HTERT RPE-1 (cell line): Measurements from ENCODE around the gene CD48.

Source experiments
- in situ Hi-C: fragments of 300-500 bp; cut with MboI; formaldehyde crosslinking; loops from 4 replicates; pipeline ENCODE4 v1.14.3; 2020; ENCODE audit warnings: low sequenced_read_pairs

CD48 gene, protein sequence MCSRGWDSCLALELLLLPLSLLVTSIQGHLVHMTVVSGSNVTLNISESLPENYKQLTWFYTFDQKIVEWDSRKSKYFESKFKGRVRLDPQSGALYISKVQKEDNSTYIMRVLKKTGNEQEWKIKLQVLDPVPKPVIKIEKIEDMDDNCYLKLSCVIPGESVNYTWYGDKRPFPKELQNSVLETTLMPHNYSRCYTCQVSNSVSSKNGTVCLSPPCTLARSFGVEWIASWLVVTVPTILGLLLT

DNA sequence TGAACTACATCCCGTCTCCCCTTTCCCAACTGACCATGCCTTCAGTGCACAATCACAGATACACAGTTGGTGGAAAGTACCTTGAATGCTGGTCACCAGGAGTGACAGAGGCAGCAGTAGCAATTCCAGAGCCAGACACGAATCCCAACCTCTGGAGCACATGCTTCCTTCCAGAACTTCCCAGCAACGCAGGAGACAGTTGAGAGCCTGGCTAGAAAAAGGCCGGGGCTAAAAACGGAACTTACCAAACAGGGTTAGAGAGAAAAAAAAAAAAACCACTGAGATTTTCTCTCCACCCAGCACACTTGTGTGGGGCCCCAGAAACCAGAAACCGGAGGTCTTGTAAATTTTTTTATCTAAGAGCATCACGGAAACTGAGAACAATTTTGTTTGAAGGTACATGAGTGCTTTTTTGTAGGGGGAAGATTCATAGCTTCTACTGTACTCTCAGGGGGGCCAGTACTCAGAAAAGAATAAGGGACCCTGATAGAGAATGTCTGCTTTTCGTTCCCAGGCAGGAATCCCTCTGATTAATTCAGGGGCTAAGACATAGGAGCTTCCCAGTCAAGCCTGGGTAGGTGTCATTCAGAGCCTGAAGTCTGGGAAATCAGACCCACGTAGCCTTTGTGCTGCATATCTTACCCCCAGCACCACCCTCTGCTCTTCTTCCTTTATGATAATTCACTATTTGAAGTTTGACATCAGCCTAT, at the start of gene CD48:
TSS of gene CD48 (minus strand) at position 221 of the 710 bp plus-strand sequence. CDS start at position 162, 59 bp downstream.
- in situ Hi-C loops = no loop called here

GRCh38 chr1:160761046-160761445, 49.4 kb upstream of the CD48 start:
- in situ Hi-C loops = no loop called here

DNA sequence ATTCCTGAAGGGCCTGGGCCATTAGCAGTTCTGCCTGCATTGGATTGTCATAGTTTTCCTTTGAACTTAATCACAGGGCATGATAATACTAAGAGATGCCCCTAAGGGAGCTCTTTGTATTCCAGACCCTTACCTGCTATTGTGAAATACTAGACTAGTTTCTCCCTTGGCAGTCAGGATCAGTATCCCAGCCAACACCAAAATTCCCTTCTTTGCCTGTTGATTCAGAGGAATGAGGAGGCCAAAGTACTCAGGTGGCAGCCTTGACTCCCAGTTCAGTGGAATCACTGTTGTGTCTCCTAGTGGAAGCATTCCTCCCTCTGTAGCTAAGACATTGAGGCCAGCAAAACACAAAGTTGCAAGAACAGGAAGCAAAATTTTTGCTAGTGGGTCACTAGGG, 48.1 kb upstream of the CD48 start:
- in situ Hi-C loops = no loop called here

GRCh38 chr1:160758521-160758920, 46.9 kb upstream of the CD48 start:
- in situ Hi-C loops = no loop called here

- in situ Hi-C loops = no loop called here
These were observed 45.2 kb upstream of the CD48 start for GRCh38 chr1:160756849-160757201.

- in situ Hi-C loops = no loop called here
These were observed 44.6 kb upstream of the CD48 start for GRCh38 chr1:160755911-160756848.

GRCh38 chr1:160755461-160755860, 43.8 kb upstream of the CD48 start:
- in situ Hi-C loops = no loop called here

- in situ Hi-C loops = no loop called here
These were observed 42.0 kb upstream of the CD48 start for GRCh38 chr1:160753594-160753993.

GRCh38 chr1:160752924-160753323, 41.3 kb upstream of the CD48 start:
- in situ Hi-C loops = no loop called here

DNA sequence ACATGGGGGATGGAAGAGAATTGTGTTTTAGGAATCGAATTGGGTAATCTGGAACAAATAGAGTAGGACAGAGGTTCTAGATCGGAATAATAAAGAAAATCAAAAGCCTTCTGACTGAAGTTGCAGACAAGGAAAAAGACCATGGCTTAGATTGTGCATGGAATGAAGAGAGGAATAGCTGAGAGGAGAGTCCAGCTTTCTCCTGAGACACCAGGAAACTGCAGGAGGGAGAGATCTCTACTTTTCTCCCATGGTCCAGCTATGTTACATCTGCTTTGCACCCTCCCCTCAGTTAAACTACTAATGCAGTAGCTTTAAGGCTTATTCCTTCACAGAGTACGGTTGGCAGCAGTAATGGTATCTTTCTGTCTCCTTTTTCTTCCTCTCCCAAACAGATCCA, 40.8 kb upstream of the CD48 start:
- in situ Hi-C loops = no loop called here

DNA sequence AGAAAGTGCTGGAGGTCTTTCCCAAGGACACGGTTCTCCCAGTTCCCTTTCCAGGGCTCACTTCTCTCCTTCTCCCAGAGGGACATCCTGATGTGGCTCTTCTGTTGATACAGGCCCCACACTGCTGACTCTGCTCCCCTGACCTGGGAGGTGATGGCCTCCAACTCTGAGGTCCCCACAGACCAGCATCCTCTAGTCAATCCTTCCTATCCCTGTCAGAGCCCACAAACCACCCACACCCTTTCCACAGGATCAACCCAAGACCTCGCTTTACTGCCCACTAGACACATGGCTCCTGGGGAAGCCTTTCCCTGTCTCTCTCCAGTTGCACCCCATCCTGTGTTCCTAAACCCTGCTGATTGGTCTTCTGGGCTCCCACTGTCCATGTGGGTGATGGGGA, 39.0 kb upstream of the CD48 start:
- in situ Hi-C loops = no loop called here

DNA sequence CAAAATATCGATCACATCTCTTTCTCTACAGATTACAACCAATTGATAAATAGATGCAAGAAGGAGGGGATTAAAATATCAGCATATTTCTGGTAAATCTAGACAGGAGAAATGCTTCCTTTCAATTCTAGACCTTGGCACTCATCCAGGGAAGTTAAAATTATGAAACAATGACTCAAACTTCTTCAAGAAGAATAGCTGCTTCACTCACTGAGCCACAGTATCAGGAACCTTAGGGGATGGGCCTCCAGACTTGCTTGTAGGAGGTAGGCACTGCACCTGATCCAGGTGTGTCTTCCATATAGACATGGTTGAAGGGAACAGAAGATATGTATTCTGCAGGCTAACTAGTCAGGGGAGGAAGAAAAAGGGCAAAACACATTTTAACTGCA, 37.3 kb upstream of the CD48 start:
- in situ Hi-C loops = no loop called here

DNA sequence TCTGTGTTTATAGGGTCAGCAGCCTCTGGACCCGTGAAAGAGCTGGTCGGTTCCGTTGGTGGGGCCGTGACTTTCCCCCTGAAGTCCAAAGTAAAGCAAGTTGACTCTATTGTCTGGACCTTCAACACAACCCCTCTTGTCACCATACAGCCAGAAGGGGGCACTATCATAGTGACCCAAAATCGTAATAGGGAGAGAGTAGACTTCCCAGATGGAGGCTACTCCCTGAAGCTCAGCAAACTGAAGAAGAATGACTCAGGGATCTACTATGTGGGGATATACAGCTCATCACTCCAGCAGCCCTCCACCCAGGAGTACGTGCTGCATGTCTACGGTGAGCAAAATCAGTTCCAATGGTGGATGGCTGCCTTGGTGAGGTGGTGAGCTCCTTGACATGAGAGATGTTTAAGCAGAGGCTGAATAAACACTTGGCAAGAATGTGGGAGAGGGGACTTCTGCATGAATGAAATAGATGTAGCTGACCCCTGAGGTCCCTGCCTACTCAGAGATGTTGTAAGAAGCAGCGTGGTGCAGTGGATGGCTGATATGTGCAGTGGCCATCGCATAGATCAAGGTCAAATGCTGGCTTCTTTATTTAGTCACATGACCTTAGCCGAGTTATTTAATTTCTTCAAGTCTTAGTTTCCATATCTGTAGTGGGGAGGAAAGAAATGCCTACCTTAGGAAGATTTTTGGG, 36.7 kb upstream of the CD48 start:
- in situ Hi-C loops = no loop called here

DNA sequence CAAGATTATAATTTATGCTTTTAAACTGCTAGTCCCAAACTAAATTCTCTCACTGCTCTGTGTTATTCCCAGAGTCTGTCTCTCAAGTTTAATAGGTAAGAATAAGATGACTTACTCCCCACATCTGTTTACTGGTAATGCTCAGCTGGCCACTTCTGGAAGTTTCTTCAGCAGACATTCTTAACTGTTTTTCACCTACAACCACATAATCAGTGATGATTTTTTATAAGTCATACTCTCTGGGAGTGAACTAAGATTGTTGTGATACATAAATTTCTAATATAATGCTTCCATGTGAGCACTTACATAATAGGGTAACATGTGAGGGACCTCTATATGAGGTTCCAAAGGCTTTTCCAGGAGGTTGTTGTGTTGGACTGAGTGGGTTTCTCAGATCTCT, 36.1 kb upstream of the CD48 start:
- in situ Hi-C loops = no loop called here

DNA sequence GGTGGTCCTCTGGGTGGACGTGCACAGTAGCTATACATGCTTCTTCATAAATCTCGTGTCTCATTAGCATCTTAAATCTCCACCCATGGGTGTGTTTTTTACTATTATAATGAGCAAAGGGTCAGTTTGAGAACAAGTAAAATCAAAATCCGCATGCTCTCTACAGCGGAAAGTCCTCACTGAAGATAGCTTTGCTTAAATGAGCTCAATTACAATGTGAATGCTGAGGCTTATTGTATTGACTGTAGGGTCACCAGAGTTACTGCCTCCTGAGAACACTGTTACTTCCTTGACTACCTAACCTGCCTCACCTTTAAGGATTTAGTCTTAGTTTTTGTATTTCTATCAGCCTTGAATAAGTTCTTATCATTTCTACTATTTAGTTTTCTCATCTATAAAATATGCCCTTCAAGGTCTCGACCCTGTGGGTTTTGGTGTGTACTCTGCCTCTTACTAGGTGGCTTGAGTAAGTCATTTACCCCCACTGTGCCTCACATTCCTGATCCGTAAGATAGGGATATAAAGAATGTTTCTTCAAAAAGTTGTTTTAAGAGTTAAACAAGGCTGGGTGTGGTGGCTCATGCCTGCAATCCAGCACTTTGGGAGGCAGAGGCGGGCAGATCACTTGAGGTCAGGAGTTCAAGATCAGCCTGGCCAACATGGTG, 35.3 kb upstream of the CD48 start:
- in situ Hi-C loops = no loop called here

DNA sequence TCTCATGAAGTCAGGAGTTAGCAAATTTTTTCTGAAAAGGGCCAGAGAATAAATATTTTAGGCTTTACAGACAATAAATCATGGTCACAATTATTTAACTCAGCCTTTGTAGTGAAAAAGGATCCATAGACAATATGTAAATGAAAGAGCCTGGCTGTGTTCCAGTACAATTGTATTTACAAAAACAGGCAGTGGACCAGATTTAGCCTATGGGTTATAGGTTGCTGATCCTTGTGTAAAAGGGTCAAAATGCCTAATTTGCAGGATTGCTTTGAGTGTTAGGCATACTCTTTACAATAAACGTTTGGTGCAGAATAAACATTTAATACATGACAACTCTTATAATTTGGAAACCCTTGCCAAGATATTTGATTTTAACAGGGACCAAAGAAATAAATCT, 33.9 kb upstream of the CD48 start:
- in situ Hi-C loops = no loop called here

- in situ Hi-C loops = no loop called here
These were observed 33.4 kb upstream of the CD48 start for GRCh38 chr1:160744852-160745520.

GRCh38 chr1:160744199-160744851, 32.7 kb upstream of the CD48 start:
- in situ Hi-C loops = no loop called here

DNA sequence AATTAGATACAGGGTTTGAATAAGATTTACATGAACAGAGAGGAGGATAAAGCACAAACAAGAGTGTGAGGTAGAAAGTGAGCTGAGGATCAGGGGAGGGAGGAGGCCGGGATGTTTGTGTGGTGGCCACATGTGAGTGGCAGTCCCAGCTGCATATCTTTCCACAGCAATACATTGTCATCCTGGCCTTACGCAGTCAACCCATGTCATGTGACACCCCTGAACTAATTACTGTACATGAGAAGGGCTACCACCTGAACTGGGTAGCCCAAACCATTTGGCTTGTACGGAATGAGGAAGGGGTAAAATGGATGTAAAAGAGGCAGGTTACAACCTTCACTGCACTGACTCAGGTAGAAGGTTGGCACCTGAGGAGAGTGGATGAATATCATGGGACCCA, 31.6 kb upstream of the CD48 start:
- in situ Hi-C loops = no loop called here
